Measurements from ENCODE around the gene TGFB1.
A peak's percentile ranks its signal among the peaks of the same experiment; 100 is the strongest.

Gene TGFB1

DNA sequence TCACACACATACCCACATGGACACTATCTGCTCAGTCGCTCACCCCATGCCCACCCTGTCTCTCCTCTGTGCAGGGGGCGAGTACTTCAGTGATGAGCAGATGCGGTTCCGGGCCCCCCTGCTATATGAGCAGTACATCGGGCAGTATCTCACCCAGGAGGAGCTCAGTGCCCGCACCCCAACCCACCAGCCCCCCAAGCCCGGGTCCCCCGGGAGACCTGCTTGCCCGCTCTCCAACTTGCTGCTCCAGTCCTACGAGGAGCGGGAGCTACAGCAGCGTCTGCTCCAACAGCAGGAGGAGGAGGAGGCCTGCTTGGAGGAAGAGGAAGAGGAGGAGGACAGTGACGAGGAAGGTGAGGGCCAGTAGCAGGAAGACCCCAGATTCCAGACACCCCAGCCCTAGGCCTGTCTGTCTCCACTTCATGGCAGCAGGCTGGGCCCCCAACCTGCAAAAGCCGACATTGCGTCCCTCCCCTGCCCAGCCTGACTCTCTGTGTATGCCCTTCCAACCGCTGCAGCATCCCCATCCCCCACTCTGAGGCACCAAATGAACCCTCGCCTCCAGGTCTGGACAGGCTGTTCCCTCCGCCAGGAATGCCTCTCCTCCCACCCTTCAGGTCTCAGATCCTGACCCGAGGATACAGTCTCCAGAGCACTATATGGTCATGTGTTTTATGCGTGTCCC is 34.1 kb downstream of the TGFB1 start:
- DNase-seq: no peak

- no peak for DNase-seq
Measured at GRCh38 chr19:41318696-41319499, 34.8 kb downstream of the TGFB1 start.

- DNase-seq: no peak
Measured at GRCh38 chr19:41316306-41316920, 37.3 kb downstream of the TGFB1 start.

DNA sequence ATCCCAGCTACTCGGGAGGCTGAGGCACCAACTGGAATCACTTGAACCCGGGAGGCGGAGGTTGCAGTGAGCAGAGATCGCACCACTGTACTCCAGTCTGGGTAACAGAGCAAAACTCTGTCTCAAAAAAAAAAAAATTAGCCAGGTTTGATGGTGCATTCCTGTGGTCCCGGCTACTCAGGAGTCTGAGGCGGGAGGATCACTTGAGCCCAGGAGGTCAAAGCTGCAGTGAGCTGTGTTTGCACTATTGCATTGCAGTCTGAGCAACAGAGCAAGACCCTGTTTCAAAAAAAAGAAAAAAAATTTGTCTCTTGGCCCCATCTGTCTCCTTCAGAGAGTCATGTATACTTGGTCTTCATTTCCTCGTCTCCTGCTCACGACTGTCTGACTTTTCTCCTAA is 42.1 kb downstream of the TGFB1 start:
- DNase-seq: no peak

- DNase-seq: no peak
Measured at GRCh38 chr19:41311072-41311471, 42.6 kb downstream of the TGFB1 start.

- DNase-seq: peak; percentile 90
Measured at GRCh38 chr19:41310033-41310831, 43.5 kb downstream of the TGFB1 start, which contains the start of gene CCDC97. CCDC97 (plus strand) TSS chr19:41310172; CDS start chr19:41310311, 139 bp downstream.

DNA sequence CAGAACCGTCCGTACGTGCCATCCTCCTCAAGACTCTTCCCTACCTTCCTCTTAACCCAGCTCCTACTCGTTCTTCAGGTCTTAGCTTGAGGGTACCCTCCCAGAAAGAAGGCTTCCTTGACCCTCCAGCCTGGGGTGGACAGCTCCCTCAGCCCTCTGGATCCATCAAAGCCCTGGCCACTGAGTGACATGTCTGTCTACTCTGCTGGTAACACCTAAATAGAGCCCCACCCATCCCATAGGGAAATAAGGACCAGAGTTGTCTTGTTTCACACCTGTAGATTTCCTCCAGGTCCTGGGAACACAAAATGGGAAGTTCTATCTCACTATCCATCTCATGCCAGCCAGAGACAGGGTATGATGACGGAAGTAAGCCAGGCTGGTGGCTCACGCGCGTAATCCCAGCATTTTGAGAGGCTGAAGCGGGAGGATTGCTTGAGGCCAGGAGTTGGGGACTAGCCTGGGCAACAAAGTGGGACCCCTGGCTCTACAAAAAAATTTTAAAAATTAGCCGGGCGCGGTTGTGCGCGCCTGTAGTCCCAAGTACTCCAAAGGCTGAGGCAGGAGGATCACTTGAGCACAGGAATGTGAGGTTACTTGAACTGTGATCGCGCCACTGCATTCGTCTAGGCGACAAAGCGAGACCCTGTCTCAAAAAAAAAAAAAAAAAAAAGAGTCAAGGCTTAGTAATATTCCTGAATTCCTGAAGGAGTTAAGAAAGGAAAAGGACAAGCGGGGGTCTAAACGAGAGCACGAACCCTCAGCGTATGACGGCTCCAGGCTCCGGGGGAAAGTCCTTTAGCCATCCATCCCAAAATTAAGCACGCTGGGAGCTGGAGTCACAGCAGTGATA is 44.3 kb downstream of the TGFB1 start:
- DNase-seq: no peak

DNA sequence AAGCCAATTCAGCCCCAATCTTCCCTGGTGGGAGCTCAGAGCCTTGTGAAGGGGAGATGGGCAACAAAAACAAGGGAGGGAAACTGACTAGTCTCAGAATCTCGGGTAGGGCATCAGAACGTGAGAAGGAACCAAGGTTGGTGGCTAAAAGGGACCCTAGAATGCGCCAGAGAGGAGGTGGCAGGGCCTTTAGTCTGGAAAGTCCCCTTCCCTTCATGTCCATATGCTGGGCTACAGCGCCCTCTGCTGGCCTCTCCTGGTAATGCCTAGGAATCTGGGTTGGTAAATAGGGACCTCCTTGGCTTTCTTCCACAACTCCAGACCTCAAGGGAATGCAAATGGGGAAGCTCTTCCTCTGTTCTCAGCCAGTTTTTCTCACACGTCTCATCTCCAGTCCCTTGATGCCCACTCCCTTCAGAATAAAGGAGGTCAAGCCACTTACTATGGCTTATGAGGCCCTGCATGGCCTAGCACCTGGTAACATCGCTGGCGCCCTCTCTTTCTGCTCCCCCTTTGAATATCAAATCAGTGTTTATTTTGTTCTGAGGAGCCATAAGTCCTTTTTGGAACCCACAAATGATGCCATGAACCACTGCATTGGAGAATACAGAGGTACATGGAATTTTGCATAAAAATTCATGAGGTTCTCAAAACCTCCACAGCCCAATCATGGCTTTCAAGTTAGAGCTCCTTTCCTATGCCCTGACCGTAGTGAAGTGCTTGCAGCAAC is 45.1 kb downstream of the TGFB1 start:
- DNase-seq: peak; percentile 92

DNA sequence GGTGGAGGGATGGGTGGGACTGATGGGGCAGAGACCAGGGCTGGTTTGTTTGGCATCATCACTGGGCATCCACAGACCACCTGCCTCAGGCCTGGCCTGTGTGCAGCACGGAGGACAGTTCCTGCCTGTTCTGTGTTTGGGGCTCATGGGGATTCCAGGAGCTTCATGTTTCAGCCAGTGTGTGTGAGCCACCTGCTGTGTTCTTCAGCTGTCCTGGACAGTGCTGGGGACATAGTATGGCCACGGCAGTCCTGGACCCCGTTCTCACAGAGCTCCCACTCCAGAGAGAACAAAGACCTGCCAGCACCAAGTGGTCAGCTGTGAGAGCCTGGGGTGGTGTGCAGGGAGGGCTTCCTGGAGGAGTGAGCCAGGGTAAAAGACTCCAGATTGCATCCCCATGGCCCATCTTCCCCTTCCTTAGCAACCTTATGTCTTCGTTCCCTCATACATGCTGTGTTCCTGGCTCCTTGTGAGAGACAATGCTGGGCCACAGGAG is 45.7 kb downstream of the TGFB1 start:
- DNase-seq: no peak

- peak; percentile 83 for DNase-seq
Measured at GRCh38 chr19:41307090-41307875, 46.4 kb downstream of the TGFB1 start.

GRCh38 chr19:41305927-41306793 is 47.6 kb downstream of the TGFB1 start:
- DNase-seq: no peak

GRCh38 chr19:41304706-41305483 is 48.8 kb downstream of the TGFB1 start:
- DNase-seq: no peak

DNA sequence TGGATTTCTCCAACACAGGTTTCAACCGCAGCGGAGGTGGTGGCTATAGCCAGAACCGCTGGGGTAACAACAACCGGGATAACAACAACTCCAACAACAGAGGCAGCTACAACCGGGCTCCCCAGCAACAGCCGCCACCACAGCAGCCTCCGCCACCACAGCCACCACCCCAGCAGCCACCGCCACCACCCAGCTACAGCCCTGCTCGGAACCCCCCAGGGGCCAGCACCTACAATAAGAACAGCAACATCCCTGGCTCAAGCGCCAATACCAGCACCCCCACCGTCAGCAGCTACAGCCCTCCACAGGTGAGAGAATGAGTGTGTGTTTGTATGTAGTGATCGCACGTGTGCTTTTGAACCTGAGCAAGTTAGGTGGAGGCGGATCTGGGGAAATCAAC is 49.8 kb downstream of the TGFB1 start:
- peak; percentile 69 for DNase-seq

DNA sequence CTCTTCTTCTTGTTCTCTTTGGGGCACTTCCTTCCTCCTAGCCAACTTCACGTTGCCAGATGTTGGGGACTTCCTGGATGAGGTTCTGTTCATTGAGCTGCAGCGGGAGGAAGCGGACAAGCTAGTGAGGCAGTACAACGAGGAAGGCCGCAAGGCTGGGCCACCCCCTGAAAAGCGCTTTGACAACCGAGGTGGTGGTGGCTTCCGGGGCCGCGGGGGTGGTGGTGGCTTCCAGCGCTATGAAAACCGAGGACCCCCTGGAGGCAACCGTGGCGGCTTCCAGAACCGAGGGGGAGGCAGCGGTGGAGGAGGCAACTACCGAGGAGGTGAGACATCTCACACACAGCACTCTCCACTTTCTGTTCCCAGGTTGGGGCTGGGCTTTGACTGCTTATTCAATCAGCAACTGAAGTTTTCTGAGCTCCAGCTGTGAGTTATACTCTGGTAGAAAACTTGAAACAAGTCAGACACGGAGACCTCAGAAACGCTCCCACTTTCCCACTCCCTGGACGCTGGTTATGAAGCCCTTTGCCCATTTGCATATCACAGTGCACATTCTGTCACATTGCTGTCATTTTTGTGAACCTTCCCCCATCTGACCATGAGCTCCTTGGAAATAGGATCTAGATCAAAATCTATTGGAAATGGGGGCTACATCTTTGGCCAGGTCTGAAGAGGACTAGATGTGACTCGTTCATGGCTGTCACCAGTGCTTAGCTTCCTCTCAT is 50.9 kb downstream of the TGFB1 start:
- peak; percentile 80 for DNase-seq

GRCh38 chr19:41300555-41300954 is 53.2 kb downstream of the TGFB1 start:
- DNase-seq: no peak

DNA sequence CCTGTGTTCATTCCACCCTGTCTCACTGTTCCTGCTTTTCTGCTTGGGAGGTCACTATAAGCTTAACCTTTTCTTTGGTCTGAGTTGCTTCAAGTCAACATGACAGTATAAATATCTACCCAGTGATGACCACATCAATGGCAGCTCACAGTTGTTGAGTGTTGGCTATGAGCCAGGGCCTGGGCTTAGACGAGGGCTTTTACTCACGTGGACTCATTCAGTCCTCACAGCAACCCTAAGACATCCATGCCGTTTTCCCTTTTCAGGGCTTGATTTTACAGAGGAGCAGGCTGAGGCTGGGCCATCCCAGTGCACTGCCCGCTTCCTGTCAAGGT is 54.0 kb downstream of the TGFB1 start:
- peak; percentile 73 for DNase-seq

DNA sequence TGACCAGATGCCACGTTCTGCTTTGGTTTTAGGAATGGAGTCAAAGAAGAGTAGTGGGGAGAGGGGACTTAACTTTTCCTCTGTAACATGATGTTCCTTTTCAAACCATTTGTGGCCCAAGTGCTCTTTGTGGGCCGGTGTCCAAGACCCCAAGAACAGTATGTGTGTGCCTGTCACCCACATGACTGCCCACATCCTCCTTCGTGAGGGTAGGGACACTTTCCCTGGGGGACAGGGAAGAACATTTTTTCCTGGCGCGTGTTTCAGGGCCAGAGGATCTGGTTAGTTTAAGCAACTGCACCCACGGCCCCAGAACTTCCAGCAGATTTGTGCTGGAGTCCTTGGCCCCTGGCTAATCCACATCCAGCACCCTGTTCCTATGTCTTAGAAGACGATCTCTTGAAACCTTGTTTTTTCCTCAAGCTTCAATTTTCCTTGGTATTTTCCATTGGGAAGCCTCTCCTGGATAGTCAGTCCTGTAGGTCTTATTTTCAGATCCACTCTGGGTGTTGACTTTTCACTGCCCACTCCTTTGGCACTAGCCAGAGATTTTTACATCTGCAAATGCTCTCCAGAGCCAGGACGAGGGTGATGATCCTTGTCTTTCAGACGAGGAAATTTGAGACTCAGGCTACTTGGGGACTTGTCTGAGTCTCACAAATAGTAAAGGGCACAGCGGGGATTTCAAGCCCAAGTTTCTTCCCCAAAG is 54.5 kb downstream of the TGFB1 start:
- no peak for DNase-seq
